NOMO-1 treated with DMSO at 0.1 percent for 48 hours (cell line): ENCODE data around the gene UBXN2A.
"Not testable (repeated sequence)": the region's sequence is repeated elsewhere in the genome, so short reads cannot be mapped to it uniquely, and the experiment has no call there.

Experiments used
- DNase-seq: peaks from one replicate; lab custom pipeline; 2025; ENCODE audit not compliant: unreplicated experiment; lab: John Stamatoyannopoulos, UW

Gene UBXN2A

GRCh38 chr2:23940718-23941620 lies 706 bp downstream of the UBXN2A start:
- peak; percentile 38 for DNase-seq

GRCh38 chr2:23941644-23942043 lies 1.4 kb downstream of the UBXN2A start:
- DNase-seq: no peak

- DNase-seq: no peak
Measured at GRCh38 chr2:23943666-23944065, 3.4 kb downstream of the UBXN2A start.

- no peak for DNase-seq
Measured at GRCh38 chr2:23944527-23944926, 4.3 kb downstream of the UBXN2A start.

- DNase-seq: no peak
Measured at GRCh38 chr2:23944976-23945375, 4.7 kb downstream of the UBXN2A start.

- DNase-seq: no peak
Measured at GRCh38 chr2:23947350-23947749, 7.1 kb downstream of the UBXN2A start.

GRCh38 chr2:23952558-23952957 lies 12.3 kb downstream of the UBXN2A start:
- not testable (repeated sequence) for DNase-seq

GRCh38 chr2:23953625-23954024 lies 13.4 kb downstream of the UBXN2A start:
- DNase-seq: no peak

GRCh38 chr2:23954325-23955014 lies 14.2 kb downstream of the UBXN2A start:
- no peak for DNase-seq

- no peak for DNase-seq
Measured at GRCh38 chr2:23967846-23968245, 27.6 kb downstream of the UBXN2A start.

GRCh38 chr2:23976883-23977282 lies 36.6 kb downstream of the UBXN2A start:
- DNase-seq: no peak

GRCh38 chr2:23988371-23988770 lies 48.1 kb downstream of the UBXN2A start:
- no peak for DNase-seq

- DNase-seq: no peak
Measured at GRCh38 chr2:23992931-23993330, 52.7 kb downstream of the UBXN2A start.

- no peak for DNase-seq
Measured at GRCh38 chr2:23993736-23994269, 53.5 kb downstream of the UBXN2A start.

- no peak for DNase-seq
Measured at GRCh38 chr2:23994567-23994966, 54.3 kb downstream of the UBXN2A start.

- no peak for DNase-seq
Measured at GRCh38 chr2:24007693-24008092, 67.4 kb downstream of the UBXN2A start.

- no peak for DNase-seq
Measured at GRCh38 chr2:24008672-24009366, 68.6 kb downstream of the UBXN2A start.

- DNase-seq: no peak
Measured at GRCh38 chr2:24009367-24009679, 69.1 kb downstream of the UBXN2A start.

GRCh38 chr2:24009680-24010476 lies 69.6 kb downstream of the UBXN2A start, which contains the start of gene MFSD2B:
TSS of gene MFSD2B (plus strand) at chr2:24010085. CDS start at chr2:24010097, 12 bp downstream.
- no peak for DNase-seq

- no peak for DNase-seq
Measured at GRCh38 chr2:24010477-24011249, 70.4 kb downstream of the UBXN2A start.
